ENCODE results near the gene DUSP16.

DNA sequence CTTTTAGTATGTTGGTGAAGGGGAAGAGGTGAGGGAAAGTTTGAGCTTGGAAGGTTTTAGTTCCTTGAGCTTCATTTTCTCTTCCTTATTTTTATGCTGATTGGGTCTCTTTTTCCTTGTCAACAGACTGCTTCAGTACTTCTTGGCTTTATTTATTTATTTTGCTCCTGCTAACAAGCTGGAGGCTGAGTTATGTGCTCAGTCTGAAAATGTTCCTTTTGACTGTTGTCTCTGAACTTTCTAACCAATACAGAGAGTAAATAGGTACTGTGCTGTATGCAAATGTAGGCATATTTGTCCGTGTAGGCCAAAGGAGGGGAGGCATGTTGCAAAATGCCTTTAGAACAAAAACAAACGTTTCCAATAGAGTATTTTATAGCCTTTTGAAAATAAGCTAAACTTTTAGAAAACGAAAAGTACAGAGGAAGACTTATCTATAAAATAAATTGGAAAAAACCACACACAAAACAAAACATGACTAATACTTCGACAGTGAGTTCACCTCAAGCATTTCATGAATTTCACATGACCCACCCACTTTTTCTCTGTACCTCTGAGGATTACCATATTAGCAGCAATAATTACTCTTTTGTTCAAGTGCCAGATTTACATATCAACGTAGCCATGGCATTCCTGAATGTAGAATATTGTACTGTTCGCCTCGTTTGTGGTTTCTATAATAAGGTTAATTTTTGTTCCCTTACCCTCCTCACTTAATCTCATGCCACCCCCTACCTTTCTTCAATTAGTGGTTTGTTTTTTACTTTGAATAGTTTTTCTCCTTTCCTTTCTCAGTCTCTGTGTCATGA is 44.3 kb upstream of the DUSP16 start:
- TF ChIP-seq, protein P1, sequence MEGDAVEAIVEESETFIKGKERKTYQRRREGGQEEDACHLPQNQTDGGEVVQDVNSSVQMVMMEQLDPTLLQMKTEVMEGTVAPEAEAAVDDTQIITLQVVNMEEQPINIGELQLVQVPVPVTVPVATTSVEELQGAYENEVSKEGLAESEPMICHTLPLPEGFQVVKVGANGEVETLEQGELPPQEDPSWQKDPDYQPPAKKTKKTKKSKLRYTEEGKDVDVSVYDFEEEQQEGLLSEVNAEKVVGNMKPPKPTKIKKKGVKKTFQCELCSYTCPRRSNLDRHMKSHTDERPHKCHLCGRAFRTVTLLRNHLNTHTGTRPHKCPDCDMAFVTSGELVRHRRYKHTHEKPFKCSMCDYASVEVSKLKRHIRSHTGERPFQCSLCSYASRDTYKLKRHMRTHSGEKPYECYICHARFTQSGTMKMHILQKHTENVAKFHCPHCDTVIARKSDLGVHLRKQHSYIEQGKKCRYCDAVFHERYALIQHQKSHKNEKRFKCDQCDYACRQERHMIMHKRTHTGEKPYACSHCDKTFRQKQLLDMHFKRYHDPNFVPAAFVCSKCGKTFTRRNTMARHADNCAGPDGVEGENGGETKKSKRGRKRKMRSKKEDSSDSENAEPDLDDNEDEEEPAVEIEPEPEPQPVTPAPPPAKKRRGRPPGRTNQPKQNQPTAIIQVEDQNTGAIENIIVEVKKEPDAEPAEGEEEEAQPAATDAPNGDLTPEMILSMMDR (conservative IDR thresholded peaks at IDR 0.05; ENCODE audit: low read depth in 2 of 2), result no peak
- TF ChIP-seq JUNB (IDR thresholded peaks at IDR 0.05; ENCODE audit: unreplicated experiment), result no peak
- TF ChIP-seq EZH2phosphoT487 (IDR thresholded peaks at IDR 0.05; ENCODE audit: unreplicated experiment), result no peak
- TF ChIP-seq, protein P2, sequence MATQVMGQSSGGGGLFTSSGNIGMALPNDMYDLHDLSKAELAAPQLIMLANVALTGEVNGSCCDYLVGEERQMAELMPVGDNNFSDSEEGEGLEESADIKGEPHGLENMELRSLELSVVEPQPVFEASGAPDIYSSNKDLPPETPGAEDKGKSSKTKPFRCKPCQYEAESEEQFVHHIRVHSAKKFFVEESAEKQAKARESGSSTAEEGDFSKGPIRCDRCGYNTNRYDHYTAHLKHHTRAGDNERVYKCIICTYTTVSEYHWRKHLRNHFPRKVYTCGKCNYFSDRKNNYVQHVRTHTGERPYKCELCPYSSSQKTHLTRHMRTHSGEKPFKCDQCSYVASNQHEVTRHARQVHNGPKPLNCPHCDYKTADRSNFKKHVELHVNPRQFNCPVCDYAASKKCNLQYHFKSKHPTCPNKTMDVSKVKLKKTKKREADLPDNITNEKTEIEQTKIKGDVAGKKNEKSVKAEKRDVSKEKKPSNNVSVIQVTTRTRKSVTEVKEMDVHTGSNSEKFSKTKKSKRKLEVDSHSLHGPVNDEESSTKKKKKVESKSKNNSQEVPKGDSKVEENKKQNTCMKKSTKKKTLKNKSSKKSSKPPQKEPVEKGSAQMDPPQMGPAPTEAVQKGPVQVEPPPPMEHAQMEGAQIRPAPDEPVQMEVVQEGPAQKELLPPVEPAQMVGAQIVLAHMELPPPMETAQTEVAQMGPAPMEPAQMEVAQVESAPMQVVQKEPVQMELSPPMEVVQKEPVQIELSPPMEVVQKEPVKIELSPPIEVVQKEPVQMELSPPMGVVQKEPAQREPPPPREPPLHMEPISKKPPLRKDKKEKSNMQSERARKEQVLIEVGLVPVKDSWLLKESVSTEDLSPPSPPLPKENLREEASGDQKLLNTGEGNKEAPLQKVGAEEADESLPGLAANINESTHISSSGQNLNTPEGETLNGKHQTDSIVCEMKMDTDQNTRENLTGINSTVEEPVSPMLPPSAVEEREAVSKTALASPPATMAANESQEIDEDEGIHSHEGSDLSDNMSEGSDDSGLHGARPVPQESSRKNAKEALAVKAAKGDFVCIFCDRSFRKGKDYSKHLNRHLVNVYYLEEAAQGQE (IDR thresholded peaks at IDR 0.05; ENCODE audit: unreplicated experiment), result no peak
- no peak for TF ChIP-seq EZH2 (IDR thresholded peaks at IDR 0.05; ENCODE audit: low read depth, unreplicated experiment)

Measured in GM23338 (cell line).